ENCODE results near the gene PGP.
"Not testable (repeated sequence)": the region's sequence is repeated elsewhere in the genome, so short reads cannot be mapped to it uniquely, and the experiment has no call there.

Gene PGP, protein sequence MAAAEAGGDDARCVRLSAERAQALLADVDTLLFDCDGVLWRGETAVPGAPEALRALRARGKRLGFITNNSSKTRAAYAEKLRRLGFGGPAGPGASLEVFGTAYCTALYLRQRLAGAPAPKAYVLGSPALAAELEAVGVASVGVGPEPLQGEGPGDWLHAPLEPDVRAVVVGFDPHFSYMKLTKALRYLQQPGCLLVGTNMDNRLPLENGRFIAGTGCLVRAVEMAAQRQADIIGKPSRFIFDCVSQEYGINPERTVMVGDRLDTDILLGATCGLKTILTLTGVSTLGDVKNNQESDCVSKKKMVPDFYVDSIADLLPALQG

DNA sequence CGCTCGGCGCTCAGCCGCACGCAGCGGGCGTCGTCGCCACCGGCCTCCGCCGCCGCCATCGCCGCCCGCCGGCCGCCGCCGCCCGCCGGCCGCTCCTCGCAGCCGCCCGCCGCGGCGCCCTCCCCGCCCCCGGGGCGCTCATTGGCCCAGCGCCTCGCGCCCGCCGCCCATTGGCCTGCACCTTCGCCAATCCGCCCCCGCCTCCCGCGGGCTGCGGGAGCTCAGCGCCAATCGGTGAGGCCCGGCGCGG lies at the start of gene PGP:
PGP (minus strand) TSS at position 122 of the 250 bp plus-strand sequence; CDS start at position 59, 63 bp downstream.
- no peaks in the 10 kb centered on the region for H3K36me3 ChIP-seq (ENCODE audit: insufficient read depth, low read length)
- H3K27me3 ChIP-seq (ENCODE audit: control insufficient read depth in 1 of 2, insufficient read depth in 2 of 2, low read length in 2 of 2): no peaks in the 10 kb centered on the region
- H3K4me1 ChIP-seq (ENCODE audit: insufficient read depth, low read length): peaks cover 12% of the 10 kb centered on the region
- H3K9me3 ChIP-seq (ENCODE audit: low read length): no peaks in the 10 kb centered on the region
- H3K27ac ChIP-seq (ENCODE audit: low read depth, low read length): peak within 1 kb of the TSS; percentile 88
- peak within 1 kb of the TSS; percentile 21 for H3K9ac ChIP-seq (ENCODE audit: low read length)
- peak within 1 kb of the TSS; percentile 63 to 80 for H3K4me3 ChIP-seq (ENCODE audit: low read depth in 1 of 2, low read length in 2 of 2)

DNA sequence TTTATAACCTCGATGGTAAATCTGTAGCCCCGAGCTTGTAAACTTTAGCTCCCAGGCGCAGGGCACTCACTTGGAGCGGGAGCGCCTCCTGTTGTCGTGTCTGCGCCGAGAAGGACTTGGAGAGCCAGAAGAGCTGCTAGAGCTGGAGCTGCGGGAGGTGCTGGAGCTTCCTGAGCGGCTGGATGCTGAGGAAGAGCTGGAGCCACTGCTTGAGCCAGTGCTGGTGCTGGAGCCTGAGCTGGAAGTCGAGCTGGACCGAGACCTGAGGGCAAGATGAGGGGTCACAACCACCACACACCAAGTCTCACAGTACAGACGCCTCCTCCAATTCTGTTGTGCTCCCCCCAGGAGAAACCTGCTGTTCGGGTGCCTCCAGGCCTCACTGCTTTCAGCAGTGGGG lies 48.4 kb upstream of the PGP start:
- H3K4me1 ChIP-seq (ENCODE audit: insufficient read depth, low read length); H3K4me3 ChIP-seq (ENCODE audit: low read depth in 1 of 2, low read length in 2 of 2); H3K27ac ChIP-seq (ENCODE audit: low read depth, low read length); H3K9me3 ChIP-seq (ENCODE audit: low read length); H3K9ac ChIP-seq (ENCODE audit: low read length); H3K27me3 ChIP-seq (ENCODE audit: control insufficient read depth in 1 of 2, insufficient read depth in 2 of 2, low read length in 2 of 2): not testable (repeated sequence)
- peaks cover 19% of the 10 kb centered on the region for H3K36me3 ChIP-seq (ENCODE audit: insufficient read depth, low read length)

DNA sequence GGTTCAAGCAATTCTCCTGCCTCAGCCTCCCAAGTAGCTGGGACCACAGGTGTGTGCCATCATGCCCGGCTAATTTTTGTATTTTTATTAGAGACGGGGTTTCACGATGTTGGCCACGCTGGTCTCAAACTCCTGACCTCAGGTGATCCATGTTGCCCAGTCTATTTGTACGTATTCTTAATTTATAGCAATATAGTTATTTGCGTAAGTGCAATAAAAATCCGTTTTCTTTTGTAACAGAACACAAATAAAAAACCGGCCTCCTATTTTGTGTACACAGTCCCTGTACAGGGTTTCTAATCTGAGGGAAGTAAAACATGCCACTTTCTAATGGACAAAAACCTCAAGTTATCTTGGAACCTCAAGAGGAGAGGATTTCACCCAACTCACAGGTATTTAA lies 45.6 kb upstream of the PGP start:
- H3K9me3 ChIP-seq (ENCODE audit: low read length): no peaks in the 10 kb centered on the region
- no peak overlapping the region for H3K9ac ChIP-seq (ENCODE audit: low read length)
- H3K36me3 ChIP-seq (ENCODE audit: insufficient read depth, low read length): peaks cover 45% of the 10 kb centered on the region
- no peak overlapping the region for H3K4me3 ChIP-seq (ENCODE audit: low read depth in 1 of 2, low read length in 2 of 2)
- H3K4me1 ChIP-seq (ENCODE audit: insufficient read depth, low read length): no peaks in the 10 kb centered on the region
- no peaks in the 10 kb centered on the region for H3K27me3 ChIP-seq (ENCODE audit: control insufficient read depth in 1 of 2, insufficient read depth in 2 of 2, low read length in 2 of 2)
- H3K27ac ChIP-seq (ENCODE audit: low read depth, low read length): no peak overlapping the region

DNA sequence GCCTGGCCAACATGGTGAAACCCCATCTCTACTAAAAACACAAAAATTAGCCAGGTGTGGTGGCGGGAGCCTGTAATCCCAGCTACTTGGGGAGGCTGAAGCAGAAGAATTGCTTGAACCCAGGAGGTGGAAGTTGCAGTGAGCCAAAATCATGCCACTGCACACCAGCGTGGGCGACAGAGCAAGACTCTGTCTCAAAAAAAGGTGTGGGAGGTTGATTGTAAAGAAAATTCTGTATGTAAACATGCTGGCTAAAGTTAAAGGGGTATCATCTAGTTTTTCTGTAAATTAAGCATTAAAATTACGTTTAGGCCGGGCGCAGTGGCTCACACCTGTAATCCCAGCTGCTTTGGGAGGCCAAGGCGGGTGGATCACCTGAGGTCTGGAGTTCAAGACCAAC lies 43.9 kb upstream of the PGP start:
- H3K9me3 ChIP-seq (ENCODE audit: low read length); H3K27me3 ChIP-seq (ENCODE audit: control insufficient read depth in 1 of 2, insufficient read depth in 2 of 2, low read length in 2 of 2); H3K27ac ChIP-seq (ENCODE audit: low read depth, low read length); H3K9ac ChIP-seq (ENCODE audit: low read length); H3K4me3 ChIP-seq (ENCODE audit: low read depth in 1 of 2, low read length in 2 of 2); H3K4me1 ChIP-seq (ENCODE audit: insufficient read depth, low read length): not testable (repeated sequence)
- peaks cover 50% of the 10 kb centered on the region for H3K36me3 ChIP-seq (ENCODE audit: insufficient read depth, low read length)

DNA sequence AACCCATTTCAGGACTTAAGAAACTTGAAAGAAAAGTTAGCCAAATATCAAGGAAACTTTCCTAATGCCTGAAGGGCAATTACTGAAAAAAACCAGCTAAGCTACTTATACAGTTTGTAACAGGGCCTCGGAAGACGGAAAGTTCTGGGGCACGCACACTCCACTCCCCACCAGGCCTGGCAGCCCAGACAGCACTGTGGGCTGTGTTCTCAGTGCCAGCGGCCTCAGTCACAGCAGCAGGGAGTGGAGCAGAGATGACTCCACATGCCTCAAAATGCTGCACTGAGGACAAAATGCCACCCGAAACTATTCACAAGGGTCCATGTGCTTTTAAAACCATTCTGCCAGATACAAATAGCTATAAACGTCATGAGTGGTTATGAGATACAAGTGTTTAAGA lies 43.1 kb upstream of the PGP start:
- Histone ChIP-seq H3K4me1 (ENCODE audit: insufficient read depth, low read length) (no peaks in the 10 kb centered on the region), H3K9ac (ENCODE audit: low read length) (no peak overlapping the region), H3K27ac (ENCODE audit: low read depth, low read length) (no peak overlapping the region), H3K36me3 (ENCODE audit: insufficient read depth, low read length) (peaks cover 52% of the 10 kb centered on the region), H3K27me3 (ENCODE audit: control insufficient read depth in 1 of 2, insufficient read depth in 2 of 2, low read length in 2 of 2) (no peaks in the 10 kb centered on the region), H3K9me3 (ENCODE audit: low read length) (no peaks in the 10 kb centered on the region), H3K4me3 (ENCODE audit: low read depth in 1 of 2, low read length in 2 of 2) (no peak overlapping the region)

DNA sequence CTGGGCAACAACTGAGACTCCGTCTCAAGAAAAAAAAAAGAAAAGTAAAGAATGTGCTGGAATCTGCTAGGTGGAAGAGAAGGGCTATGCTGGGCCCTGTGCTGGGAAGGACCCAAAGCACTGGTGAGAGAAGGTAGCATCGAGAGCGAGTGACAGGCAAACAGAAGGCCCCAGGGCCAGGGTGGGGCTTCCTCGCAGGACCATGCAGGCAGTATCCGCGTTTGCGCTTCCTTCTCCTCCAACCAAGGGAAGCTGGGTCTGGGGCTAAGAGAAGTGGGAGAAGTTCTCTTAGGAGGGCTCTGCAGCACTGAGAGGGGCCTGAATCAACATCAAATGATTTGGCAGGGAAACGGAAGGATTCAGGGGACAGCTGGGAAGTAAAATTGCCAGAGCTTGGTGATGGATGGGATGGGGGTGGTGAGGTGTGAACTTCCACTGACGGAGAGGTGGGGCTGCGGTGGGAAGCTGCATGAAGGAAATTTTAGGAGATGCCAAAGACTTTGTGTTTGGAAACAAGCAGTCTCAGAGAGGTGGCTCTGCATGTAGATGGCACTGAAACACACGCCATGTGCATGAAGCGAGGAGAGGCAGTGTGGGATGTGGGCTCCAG lies 42.0 kb upstream of the PGP start:
- no peak overlapping the region for H3K4me3 ChIP-seq (ENCODE audit: low read depth in 1 of 2, low read length in 2 of 2)
- no peaks in the 10 kb centered on the region for H3K27me3 ChIP-seq (ENCODE audit: control insufficient read depth in 1 of 2, insufficient read depth in 2 of 2, low read length in 2 of 2)

DNA sequence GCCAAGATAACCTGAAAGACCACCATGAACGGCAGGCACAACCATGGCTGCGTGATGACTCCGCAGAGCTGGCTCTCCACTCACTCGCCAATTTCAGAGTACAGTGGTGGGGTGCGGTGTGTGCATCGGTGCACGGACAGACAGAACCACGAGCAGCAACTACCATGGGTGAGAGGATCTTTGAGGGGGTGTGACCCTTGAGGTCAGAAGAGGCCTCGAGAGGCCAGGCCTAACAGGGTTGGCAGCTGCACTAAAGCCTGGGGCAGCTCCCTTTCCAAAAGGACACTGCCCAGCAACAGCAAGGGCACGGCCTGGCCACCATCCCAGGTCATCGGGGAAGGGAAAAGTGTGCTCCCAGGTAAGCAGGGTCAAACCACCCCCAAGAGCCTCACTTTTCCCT lies 38.7 kb upstream of the PGP start:
- no peak overlapping the region for H3K27ac ChIP-seq (ENCODE audit: low read depth, low read length)
- no peaks in the 10 kb centered on the region for H3K27me3 ChIP-seq (ENCODE audit: control insufficient read depth in 1 of 2, insufficient read depth in 2 of 2, low read length in 2 of 2)
- H3K36me3 ChIP-seq (ENCODE audit: insufficient read depth, low read length): peaks cover 35% of the 10 kb centered on the region
- H3K9ac ChIP-seq (ENCODE audit: low read length): no peak overlapping the region
- H3K4me3 ChIP-seq (ENCODE audit: low read depth in 1 of 2, low read length in 2 of 2): no peak overlapping the region
- no peaks in the 10 kb centered on the region for H3K9me3 ChIP-seq (ENCODE audit: low read length)
- peaks cover 13% of the 10 kb centered on the region for H3K4me1 ChIP-seq (ENCODE audit: insufficient read depth, low read length)

More for the DNA sequence above, 42.0 kb upstream of the PGP start:
- H3K9ac ChIP-seq (ENCODE audit: low read length): no peak overlapping the region
- no peaks in the 10 kb centered on the region for H3K9me3 ChIP-seq (ENCODE audit: low read length)
- H3K27ac ChIP-seq (ENCODE audit: low read depth, low read length): no peak overlapping the region
- H3K4me1 ChIP-seq (ENCODE audit: insufficient read depth, low read length): peaks cover 6% of the 10 kb centered on the region
- peaks cover 43% of the 10 kb centered on the region for H3K36me3 ChIP-seq (ENCODE audit: insufficient read depth, low read length)

DNA sequence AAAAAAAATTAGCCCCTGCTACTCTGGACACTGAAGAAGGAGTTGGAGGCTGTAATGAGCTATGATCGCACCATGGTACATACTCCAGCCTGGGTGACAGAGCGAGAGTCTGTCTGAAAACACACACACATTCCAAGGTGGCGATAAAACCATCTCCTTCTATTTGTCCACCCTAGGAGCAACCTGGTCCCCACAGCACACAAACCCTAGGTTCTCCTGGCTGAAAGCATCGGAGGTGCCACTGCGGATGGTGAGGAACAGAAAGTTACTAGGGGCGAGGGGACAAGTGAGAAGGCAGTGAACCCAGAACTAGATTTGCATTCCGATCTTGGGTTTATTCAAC lies 38.1 kb upstream of the PGP start:
- no peak overlapping the region for H3K27ac ChIP-seq (ENCODE audit: low read depth, low read length)
- H3K36me3 ChIP-seq (ENCODE audit: insufficient read depth, low read length): peaks cover 33% of the 10 kb centered on the region
- peaks cover 13% of the 10 kb centered on the region for H3K4me1 ChIP-seq (ENCODE audit: insufficient read depth, low read length)
- H3K4me3 ChIP-seq (ENCODE audit: low read depth in 1 of 2, low read length in 2 of 2): no peak overlapping the region
- H3K27me3 ChIP-seq (ENCODE audit: control insufficient read depth in 1 of 2, insufficient read depth in 2 of 2, low read length in 2 of 2): no peaks in the 10 kb centered on the region
- H3K9ac ChIP-seq (ENCODE audit: low read length): no peak overlapping the region
- no peaks in the 10 kb centered on the region for H3K9me3 ChIP-seq (ENCODE audit: low read length)

DNA sequence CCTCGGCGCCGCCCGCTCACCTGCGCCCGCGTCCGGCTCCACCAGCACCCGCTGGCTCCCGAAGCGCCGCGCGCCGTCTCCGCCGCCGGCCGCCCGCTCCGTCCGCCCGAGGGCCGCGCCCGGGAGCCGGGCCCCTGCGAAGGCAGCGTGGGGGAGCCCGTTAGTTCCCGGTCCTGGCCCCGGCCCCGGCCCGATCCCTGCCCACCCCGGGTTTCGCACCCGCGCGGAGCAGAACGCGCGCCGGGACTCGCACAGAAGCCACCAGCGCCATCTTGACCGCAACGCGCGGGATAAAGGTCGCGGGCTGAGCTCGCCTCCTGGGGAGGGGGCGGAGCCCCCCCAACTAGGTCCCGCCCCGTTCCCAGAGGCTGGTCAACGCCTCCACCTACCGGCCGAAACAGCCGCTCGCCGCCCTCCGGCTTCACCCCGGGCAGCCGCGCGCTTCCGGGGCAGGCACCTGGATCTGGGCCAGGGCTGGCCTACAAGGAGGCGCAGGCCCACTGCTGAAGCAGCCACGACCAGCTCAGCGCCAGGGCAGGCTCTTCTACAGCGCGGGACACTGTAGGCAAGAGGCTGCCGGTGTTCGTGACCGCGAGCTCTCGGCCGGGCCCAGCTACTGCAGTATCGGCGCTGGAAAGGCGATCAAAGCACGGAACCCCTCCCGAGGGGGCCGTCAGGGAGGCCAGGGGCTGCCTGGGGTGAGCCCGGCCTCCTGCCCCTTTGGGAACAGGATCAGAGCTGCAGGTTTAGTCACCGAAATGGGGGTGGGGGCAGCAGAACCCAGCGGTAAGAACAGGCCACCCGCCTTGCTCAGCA lies 36.9 kb upstream of the PGP start, which contains the start of gene ECI1:
ECI1 (minus strand) TSS at position 292 of the 816 bp plus-strand sequence; CDS start at position 271, 21 bp downstream.
- H3K36me3 ChIP-seq (ENCODE audit: insufficient read depth, low read length): peaks cover 24% of the 10 kb centered on the region
- peak within 1 kb of the TSS; percentile 20 for H3K27ac ChIP-seq (ENCODE audit: low read depth, low read length)
- H3K9me3 ChIP-seq (ENCODE audit: low read length): no peaks in the 10 kb centered on the region
- H3K9ac ChIP-seq (ENCODE audit: low read length): peak within 1 kb of the TSS; percentile 66
- H3K4me3 ChIP-seq (ENCODE audit: low read depth in 1 of 2, low read length in 2 of 2): peak within 1 kb of the TSS; percentile 17 to 53
- H3K4me1 ChIP-seq (ENCODE audit: insufficient read depth, low read length): peaks cover 13% of the 10 kb centered on the region
- H3K27me3 ChIP-seq (ENCODE audit: control insufficient read depth in 1 of 2, insufficient read depth in 2 of 2, low read length in 2 of 2): no peaks in the 10 kb centered on the region

DNA sequence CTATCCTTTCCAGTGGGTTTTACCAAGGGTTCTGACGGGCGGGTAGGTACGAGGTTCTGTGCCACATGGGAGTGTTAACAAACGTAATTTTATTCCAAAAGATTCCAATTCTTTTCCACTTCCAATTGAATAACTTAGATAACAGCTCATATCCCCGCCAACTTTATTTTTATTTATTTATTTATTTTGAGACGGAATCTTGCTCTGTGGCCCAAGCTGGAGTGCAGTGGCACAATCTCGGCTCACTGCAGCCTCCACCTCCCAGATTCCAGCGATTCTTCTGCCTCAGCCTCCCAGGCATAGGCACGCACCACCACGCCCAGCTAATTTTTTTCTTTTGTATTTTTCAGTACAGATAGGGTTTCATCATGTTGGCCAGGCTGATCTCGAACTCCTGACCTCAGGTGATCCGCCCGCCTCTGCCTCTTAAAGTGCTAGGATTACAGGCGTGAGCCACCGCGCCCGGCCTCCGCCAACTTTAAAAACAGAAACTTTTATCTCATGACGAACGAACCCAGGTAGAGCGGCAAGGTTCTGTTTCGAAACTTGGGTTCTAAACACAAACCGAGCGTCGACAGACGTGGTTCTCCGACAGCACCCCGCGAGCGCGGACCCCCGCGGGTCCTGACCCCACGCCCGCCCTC lies 36.1 kb upstream of the PGP start:
- peaks cover 24% of the 10 kb centered on the region for H3K36me3 ChIP-seq (ENCODE audit: insufficient read depth, low read length)
- peaks cover 13% of the 10 kb centered on the region for H3K4me1 ChIP-seq (ENCODE audit: insufficient read depth, low read length)
- peak overlapping the region; percentile 33 for H3K9ac ChIP-seq (ENCODE audit: low read length)
- no peaks in the 10 kb centered on the region for H3K9me3 ChIP-seq (ENCODE audit: low read length)
- no peaks in the 10 kb centered on the region for H3K27me3 ChIP-seq (ENCODE audit: control insufficient read depth in 1 of 2, insufficient read depth in 2 of 2, low read length in 2 of 2)
- peak overlapping the region; percentile 20 for H3K27ac ChIP-seq (ENCODE audit: low read depth, low read length)
- H3K4me3 ChIP-seq (ENCODE audit: low read depth in 1 of 2, low read length in 2 of 2): peak overlapping the region; percentile 17 to 53

DNA sequence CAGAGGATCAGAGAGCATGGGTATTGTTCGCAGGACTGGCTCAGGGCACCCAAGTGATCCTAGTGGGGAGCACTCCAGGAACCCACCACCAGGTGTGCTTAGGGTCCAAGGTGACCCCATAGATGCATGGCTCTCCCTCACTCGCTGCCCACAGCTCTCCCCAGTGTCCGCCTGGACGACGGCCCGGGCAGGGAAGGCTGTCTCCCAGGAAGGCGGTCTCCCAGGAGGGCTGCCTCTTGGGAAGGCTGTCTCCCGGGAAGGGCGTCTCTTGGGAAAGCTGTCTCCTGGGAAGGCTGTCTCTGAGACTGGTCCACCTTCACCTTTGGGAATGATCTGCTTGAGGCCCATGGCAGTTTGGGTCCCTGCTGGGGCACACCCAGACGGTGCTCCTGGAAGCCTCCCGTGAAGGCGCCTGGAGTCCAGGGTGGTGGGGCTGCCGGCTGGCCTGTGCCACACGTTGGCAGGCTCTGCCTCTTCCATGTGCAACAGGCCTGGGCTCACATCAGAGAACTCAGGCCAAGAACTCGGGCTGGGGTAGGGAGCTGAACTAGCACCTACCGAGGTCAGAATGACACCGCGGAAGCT lies 31.8 kb upstream of the PGP start:
- no peak overlapping the region for H3K4me3 ChIP-seq (ENCODE audit: low read depth in 1 of 2, low read length in 2 of 2)
- no peaks in the 10 kb centered on the region for H3K27me3 ChIP-seq (ENCODE audit: control insufficient read depth in 1 of 2, insufficient read depth in 2 of 2, low read length in 2 of 2)
- H3K9me3 ChIP-seq (ENCODE audit: low read length): no peaks in the 10 kb centered on the region
- no peak overlapping the region for H3K27ac ChIP-seq (ENCODE audit: low read depth, low read length)
- peaks cover 7% of the 10 kb centered on the region for H3K4me1 ChIP-seq (ENCODE audit: insufficient read depth, low read length)
- H3K9ac ChIP-seq (ENCODE audit: low read length): no peak overlapping the region
- peaks cover 43% of the 10 kb centered on the region for H3K36me3 ChIP-seq (ENCODE audit: insufficient read depth, low read length)
